ENCODE data around the gene RAB3C. TPM values are rescaled to one million over a fixed set of nuclear protein-coding genes. Genes with fewer than 3 reads are reported as not detected.

Gene RAB3C
- total and polyA plus RNA-seq, 12 donors: 0.08 to 4.9 (median 0.37) TPM

- no peak for DNase-seq
- no peak for ATAC-seq
- no peak overlapping the region for H3K27ac ChIP-seq
- H3K9me3 ChIP-seq: peaks cover 0 to 12% (median 5%) of the 10 kb centered on the region in 11 donors
- no peaks in the 10 kb centered on the region for H3K36me3 ChIP-seq
- 90 to 95% methylated on average over 2 of the region's 2 CpGs for WGBS, 2 donors
- TF ChIP-seq, protein P1, sequence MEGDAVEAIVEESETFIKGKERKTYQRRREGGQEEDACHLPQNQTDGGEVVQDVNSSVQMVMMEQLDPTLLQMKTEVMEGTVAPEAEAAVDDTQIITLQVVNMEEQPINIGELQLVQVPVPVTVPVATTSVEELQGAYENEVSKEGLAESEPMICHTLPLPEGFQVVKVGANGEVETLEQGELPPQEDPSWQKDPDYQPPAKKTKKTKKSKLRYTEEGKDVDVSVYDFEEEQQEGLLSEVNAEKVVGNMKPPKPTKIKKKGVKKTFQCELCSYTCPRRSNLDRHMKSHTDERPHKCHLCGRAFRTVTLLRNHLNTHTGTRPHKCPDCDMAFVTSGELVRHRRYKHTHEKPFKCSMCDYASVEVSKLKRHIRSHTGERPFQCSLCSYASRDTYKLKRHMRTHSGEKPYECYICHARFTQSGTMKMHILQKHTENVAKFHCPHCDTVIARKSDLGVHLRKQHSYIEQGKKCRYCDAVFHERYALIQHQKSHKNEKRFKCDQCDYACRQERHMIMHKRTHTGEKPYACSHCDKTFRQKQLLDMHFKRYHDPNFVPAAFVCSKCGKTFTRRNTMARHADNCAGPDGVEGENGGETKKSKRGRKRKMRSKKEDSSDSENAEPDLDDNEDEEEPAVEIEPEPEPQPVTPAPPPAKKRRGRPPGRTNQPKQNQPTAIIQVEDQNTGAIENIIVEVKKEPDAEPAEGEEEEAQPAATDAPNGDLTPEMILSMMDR (IDR thresholded peaks at IDR 0.05): no peak
- no peak overlapping the region for H3K4me3 ChIP-seq
- intact Hi-C loops (cut with DNase I): loop anchor here in 3 of 10 donors (10.0 kb wide), 2 partner anchors 211 to 221 kb away; partner anchors contain the start of gene GAPT (in 1 of the 3)
- H3K27me3 ChIP-seq: peaks cover 0 to 4% (median 0%) of the 10 kb centered on the region in 7 donors
- H3K4me1 ChIP-seq: peaks cover 0 to 3% (median 0%) of the 10 kb centered on the region in 9 donors
Measured at GRCh38 chr5:58715997-58716656, 133.3 kb downstream of the RAB3C start.

DNA sequence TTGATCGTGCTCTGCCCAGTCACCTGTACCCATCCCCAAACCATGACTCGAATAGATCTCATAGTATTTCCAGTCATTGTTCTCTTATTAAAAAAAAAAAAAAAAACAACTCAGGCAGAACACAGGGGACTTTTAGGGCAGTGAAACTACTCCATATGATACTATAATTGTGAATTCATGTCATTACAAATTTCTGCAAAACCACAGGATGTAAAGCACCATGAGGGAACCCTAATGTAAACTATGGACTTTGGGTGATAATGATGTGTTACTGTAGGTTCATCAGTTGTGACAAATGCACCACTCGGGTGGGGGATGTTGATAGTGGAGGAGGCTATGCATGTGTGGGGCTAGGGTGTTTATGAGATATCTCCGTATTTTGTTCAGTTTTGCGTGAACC is 133.8 kb downstream of the RAB3C start:
- no peaks in the 10 kb centered on the region for H3K36me3 ChIP-seq
- intact Hi-C loops (cut with DNase I): loop anchor here in 3 of 10 donors (10.0 kb wide), 2 partner anchors 212 to 222 kb away; partner anchors contain the start of gene GAPT (in 1 of the 3)
- 68 to 75% methylated on average over 5 of the region's 5 CpGs for whole genome bisulfite sequencing, 2 donors
- peaks cover 0 to 6% (median 0%) of the 10 kb centered on the region in 9 donors for H3K4me1 ChIP-seq
- peaks cover 0 to 12% (median 5%) of the 10 kb centered on the region in 11 donors for H3K9me3 ChIP-seq
- no peak overlapping the region for H3K4me3 ChIP-seq
- ATAC-seq: no peak
- H3K27me3 ChIP-seq: peaks cover 0 to 4% (median 0%) of the 10 kb centered on the region in 7 donors
- TF ChIP-seq, protein P1 (IDR thresholded peaks at IDR 0.05): no peak
- DNase-seq: no peak
- no peak overlapping the region for H3K27ac ChIP-seq

DNA sequence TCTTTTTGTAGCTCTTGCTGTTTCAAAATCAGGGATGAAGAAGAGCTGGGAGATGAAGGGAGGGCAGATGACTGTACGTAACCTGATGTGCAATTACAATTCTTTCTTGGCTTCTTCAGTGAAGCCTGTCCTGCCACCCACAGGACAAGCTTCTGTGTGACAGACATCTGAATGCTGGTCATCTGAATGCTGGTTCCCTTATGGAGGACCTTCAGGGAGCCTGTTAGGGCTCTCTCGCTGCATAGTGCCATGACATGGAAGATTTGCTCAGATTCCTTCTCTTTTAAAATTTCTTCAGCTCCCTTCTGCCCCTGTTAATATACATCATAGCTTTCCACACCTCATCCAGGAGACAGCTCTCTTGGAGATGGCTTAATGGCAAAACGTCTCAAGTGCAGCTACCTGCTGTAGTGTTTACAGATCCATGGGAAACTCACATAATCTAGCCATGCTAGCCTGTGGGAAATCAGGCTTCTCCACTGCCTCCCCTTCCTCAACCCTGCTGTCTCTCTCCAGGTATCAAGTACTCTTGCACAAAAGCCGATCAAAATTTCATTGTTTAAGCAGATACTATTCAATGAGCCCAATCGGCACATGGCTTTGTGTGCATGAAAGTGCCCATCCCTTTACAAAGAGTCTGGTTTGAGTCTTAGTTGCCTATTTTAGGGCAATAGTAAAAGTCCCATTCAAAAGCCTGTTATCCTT is 134.6 kb downstream of the RAB3C start:
- Histone ChIP-seq H3K9me3 (peaks cover 0 to 12% (median 5%) of the 10 kb centered on the region in 11 donors), H3K4me3 (no peak overlapping the region), H3K27me3 (peaks cover 0 to 4% (median 0%) of the 10 kb centered on the region in 7 donors), H3K36me3 (no peaks in the 10 kb centered on the region), H3K27ac (no peak overlapping the region), H3K4me1 (peaks cover 0 to 6% (median 0%) of the 10 kb centered on the region in 9 donors)
- WGBS, 2 donors: 59 to 62% methylated on average over 5 of the region's 5 CpGs
- intact Hi-C loops (cut with DNase I): loop anchor here in 3 of 10 donors (10.0 kb wide), 2 partner anchors 213 to 223 kb away; partner anchors contain the start of gene GAPT (in 1 of the 3)
- ATAC-seq (no peak), DNase-seq (no peak)
- TF ChIP-seq, protein P1 (IDR thresholded peaks at IDR 0.05): peak in 2 of 9 donors; percentile 10 to 16

GRCh38 chr5:58718269-58718978 is 135.5 kb downstream of the RAB3C start:
- no peak for ATAC-seq
- Histone ChIP-seq H3K4me1 (peaks cover 0 to 6% (median 0%) of the 10 kb centered on the region in 9 donors), H3K27ac (no peak overlapping the region), H3K27me3 (peaks cover 0 to 4% (median 0%) of the 10 kb centered on the region in 7 donors), H3K36me3 (no peaks in the 10 kb centered on the region), H3K4me3 (no peak overlapping the region), H3K9me3 (peaks cover 0 to 12% (median 2%) of the 10 kb centered on the region in 11 donors)
- intact Hi-C loops (cut with DNase I): loop anchor here in 3 of 10 donors (10.0 kb wide), 2 partner anchors 214 to 224 kb away; partner anchors contain the start of gene GAPT (in 1 of the 3)
- WGBS, 2 donors: 78 to 79% methylated on average over 2 of the region's 2 CpGs
- TF ChIP-seq, protein P1 (IDR thresholded peaks at IDR 0.05): no peak
- no peak for DNase-seq

Data from heart right ventricle (tissue), 16 donors.